ENCODE results near the gene EYS.

The EYS gene

DNA sequence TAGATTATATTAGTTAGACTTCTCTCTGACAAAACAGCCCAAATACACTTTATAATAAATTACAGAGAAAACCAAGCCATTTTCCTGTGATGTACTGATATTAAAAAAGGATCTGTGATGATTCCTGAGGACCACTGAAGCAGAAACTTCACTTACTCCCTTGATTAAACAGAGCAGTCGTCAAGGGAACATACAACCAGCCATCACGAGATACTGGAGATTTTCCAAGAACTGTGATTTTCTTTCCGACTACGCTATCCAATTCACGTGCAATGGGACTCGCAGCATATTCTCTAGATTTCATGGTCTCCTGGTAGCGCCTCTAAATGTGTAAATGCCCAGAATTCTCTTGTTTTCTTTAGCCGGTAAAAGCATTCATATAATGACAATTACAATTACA is 1694.0 kb downstream of the EYS start:
- H3K27ac Mint-ChIP-seq: no peak overlapping the region
- H3K36me3 Mint-ChIP-seq (ENCODE audit: low read depth): no peaks in the 10 kb centered on the region

DNA sequence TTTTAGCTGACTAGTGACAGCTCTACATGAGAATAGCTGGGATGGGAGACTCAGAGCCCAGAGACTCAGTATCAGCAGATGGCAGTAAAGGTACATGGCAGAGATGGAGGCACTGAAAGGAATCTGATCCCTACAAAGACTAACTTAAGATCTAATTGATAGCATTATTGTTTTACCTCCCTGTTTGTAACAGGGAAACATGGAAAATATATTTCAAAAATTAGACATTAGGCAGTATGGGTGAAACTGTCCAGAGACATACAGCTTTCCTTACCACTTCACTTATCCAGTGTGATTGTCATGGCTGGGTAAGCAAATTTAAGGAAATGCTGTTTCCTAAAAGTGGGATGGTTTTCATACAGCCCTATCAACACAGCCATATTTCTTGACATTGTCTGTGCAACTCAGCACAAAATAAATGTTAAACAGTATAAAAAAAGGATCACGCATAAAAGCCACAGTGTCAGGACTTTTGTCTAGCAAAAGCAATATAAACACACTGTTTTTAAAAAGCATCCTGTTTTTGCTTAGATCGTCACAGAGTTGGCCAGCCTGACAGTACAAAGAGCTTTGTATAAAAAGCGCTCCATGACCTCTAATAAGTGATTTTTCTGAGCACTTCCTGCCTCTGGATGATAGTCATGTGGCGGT is 1694.5 kb downstream of the EYS start:
- peak; percentile 13 for DNase-seq
- H3K27ac Mint-ChIP-seq: no peak overlapping the region
- H3K36me3 Mint-ChIP-seq (ENCODE audit: low read depth): no peaks in the 10 kb centered on the region

More for the DNA sequence above, 1694.0 kb downstream of the EYS start:
- TF ChIP-seq, protein P1, sequence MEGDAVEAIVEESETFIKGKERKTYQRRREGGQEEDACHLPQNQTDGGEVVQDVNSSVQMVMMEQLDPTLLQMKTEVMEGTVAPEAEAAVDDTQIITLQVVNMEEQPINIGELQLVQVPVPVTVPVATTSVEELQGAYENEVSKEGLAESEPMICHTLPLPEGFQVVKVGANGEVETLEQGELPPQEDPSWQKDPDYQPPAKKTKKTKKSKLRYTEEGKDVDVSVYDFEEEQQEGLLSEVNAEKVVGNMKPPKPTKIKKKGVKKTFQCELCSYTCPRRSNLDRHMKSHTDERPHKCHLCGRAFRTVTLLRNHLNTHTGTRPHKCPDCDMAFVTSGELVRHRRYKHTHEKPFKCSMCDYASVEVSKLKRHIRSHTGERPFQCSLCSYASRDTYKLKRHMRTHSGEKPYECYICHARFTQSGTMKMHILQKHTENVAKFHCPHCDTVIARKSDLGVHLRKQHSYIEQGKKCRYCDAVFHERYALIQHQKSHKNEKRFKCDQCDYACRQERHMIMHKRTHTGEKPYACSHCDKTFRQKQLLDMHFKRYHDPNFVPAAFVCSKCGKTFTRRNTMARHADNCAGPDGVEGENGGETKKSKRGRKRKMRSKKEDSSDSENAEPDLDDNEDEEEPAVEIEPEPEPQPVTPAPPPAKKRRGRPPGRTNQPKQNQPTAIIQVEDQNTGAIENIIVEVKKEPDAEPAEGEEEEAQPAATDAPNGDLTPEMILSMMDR (IDR thresholded peaks at IDR 0.05): no peak
- Mint-ChIP-seq H3K4me1 (peaks cover 19% of the 10 kb centered on the region), H3K9me3 (no peaks in the 10 kb centered on the region), H3K27me3 (ENCODE audit: low read depth, poor library complexity) (peaks cover 2% of the 10 kb centered on the region), H3K4me3 (no peak overlapping the region)
- DNase-seq: no peak

DNA sequence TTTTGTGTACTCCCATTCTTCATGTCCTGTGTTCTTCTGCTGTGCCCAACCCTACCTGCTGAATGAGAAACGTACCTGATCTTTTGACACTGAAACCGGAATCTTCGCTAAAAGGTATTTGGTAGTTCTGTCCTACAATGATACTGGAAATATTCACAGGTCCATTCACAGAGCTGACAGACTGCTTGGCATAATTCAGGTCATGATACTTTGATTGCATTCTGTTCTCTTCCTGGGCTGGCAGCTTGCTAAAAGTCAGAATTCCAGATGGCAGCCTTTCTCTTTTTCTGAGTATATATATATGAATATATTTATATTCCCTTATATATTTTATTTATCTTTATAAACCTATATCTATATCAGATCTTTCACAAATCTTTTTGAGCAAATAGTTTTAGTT is 1696.4 kb downstream of the EYS start:
- no peak for DNase-seq
- peaks cover 19% of the 10 kb centered on the region for H3K4me1 Mint-ChIP-seq
- peaks cover 2% of the 10 kb centered on the region for H3K27me3 Mint-ChIP-seq (ENCODE audit: low read depth, poor library complexity)
- H3K4me3 Mint-ChIP-seq: no peak overlapping the region
- no peaks in the 10 kb centered on the region for H3K36me3 Mint-ChIP-seq (ENCODE audit: low read depth)
- TF ChIP-seq, protein P1 (IDR thresholded peaks at IDR 0.05): no peak
- peaks cover 5% of the 10 kb centered on the region for H3K9me3 Mint-ChIP-seq
- no peak overlapping the region for H3K27ac Mint-ChIP-seq

More for the DNA sequence above, 1694.5 kb downstream of the EYS start:
- peaks cover 19% of the 10 kb centered on the region for H3K4me1 Mint-ChIP-seq
- no peak overlapping the region for H3K4me3 Mint-ChIP-seq
- peaks cover 2% of the 10 kb centered on the region for H3K27me3 Mint-ChIP-seq (ENCODE audit: low read depth, poor library complexity)
- H3K9me3 Mint-ChIP-seq: peaks cover 3% of the 10 kb centered on the region
- TF ChIP-seq, protein P1 (IDR thresholded peaks at IDR 0.05): peak; percentile 66

DNA sequence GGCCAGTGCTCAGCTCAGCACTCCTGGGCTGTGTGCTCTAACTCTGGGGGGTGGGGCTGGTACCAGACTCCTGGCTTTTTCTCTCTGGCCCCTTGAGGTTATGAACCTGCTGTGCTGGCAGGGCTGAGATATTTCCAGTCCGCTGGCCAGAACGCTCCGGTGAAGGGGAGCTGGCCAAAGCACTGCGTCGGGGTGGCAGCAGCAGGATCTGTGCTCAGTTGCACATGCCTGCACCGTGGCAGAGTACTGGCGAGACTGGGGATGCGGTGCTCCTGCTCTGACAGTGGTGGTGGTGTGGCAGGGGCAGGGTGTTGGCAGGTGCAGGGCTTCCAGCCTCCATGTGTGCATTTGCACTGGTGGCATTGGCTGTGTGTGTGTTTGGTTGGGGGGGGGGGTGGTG is 1697.0 kb downstream of the EYS start:
- no peak overlapping the region for H3K4me3 Mint-ChIP-seq
- peaks cover 2% of the 10 kb centered on the region for H3K27me3 Mint-ChIP-seq (ENCODE audit: low read depth, poor library complexity)
- peaks cover 5% of the 10 kb centered on the region for H3K9me3 Mint-ChIP-seq
- H3K36me3 Mint-ChIP-seq (ENCODE audit: low read depth): no peaks in the 10 kb centered on the region
- H3K27ac Mint-ChIP-seq: no peak overlapping the region
- peak; percentile 35 for DNase-seq
- TF ChIP-seq, protein P1 (IDR thresholded peaks at IDR 0.05): no peak
- peaks cover 19% of the 10 kb centered on the region for H3K4me1 Mint-ChIP-seq

DNA sequence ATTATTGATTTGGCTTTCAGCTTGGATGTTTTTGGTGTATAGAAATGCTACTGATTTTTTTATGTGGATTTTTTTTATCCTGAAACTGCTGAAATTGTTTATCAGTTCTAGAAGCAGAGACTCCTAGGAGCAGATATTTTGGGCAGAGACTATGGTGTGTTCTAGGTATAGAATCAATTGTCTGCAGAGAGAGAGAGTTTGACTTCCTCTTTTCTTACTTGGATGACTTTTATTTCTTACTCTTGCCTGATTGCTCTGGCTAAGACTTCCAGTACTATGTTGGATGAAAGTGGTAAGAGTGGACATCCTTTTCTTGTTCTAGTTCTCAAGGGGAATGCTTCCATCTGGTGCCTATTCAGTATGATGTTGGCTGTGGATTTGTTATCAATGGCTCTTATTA is 1700.8 kb downstream of the EYS start:
- H3K4me1 Mint-ChIP-seq: peaks cover 6% of the 10 kb centered on the region

More for the DNA sequence above, 1700.8 kb downstream of the EYS start:
- Mint-ChIP-seq H3K4me3 (no peak overlapping the region), H3K9me3 (peaks cover 5% of the 10 kb centered on the region), H3K27ac (no peak overlapping the region), H3K36me3 (ENCODE audit: low read depth) (no peaks in the 10 kb centered on the region), H3K27me3 (ENCODE audit: low read depth, poor library complexity) (peaks cover 2% of the 10 kb centered on the region)
- TF ChIP-seq, protein P1 (IDR thresholded peaks at IDR 0.05): no peak
- no peak for DNase-seq
